Measurements from ENCODE around the gene A2ML1. TPM values are rescaled to one million over a fixed set of nuclear protein-coding genes. Genes with fewer than 3 reads are reported as not detected.
"Not testable (repeated sequence)": the region's sequence is repeated elsewhere in the genome, so short reads cannot be mapped to it uniquely, and the experiment has no call there.

A2ML1 gene
- total and polyA plus RNA-seq, 3 experiments from 2014 or later, result not detected

GRCh38 chr12:8820676-8821407 lies 1.6 kb upstream of the A2ML1 start:
- H3K36me3 ChIP-seq (ENCODE audit: insufficient read depth, low read length); H3K9me3 Mint-ChIP-seq; POLR2A ChIA-PET; H3K27me3 Mint-ChIP-seq; H3K9me3 ChIP-seq (ENCODE audit: low read length); H3K27ac Mint-ChIP-seq; H3K4me1 ChIP-seq (ENCODE audit: insufficient read depth, low read length); H3K4me1 Mint-ChIP-seq; DNase-seq; H3K4me3 ChIP-seq (ENCODE audit: low read length); H3K27ac ChIP-seq (ENCODE audit: low read depth, low read length); H3K36me3 Mint-ChIP-seq; H3K27me3 ChIP-seq (ENCODE audit: insufficient read depth, low read length, poor library complexity, severe bottlenecking); H3K4me3 Mint-ChIP-seq: not testable (repeated sequence)
- CTCF ChIA-PET, result interaction anchor here (0.7 kb wide), 1 partner anchor 521 kb away, joined by 3 read pairs; no protein-coding TSS in a partner anchor

GRCh38 chr12:8821591-8821990 lies 830 bp upstream of the A2ML1 start:
- no peaks in the 10 kb centered on the region for H3K4me1 Mint-ChIP-seq
- no peak for DNase-seq
- ChIA-PET POLR2A (no interaction called here), CTCF (no interaction called here)
- no peaks in the 10 kb centered on the region for H3K36me3 ChIP-seq (ENCODE audit: insufficient read depth, low read length)
- no peaks in the 10 kb centered on the region for H3K4me1 ChIP-seq (ENCODE audit: insufficient read depth, low read length)
- H3K4me3 ChIP-seq (ENCODE audit: low read length), result no peak overlapping the region
- peaks cover 0 to 6% (median under 1%) of the 10 kb centered on the region in 5 donors for H3K9me3 Mint-ChIP-seq
- no peak overlapping the region for H3K27ac ChIP-seq (ENCODE audit: low read depth, low read length)
- H3K9me3 ChIP-seq (ENCODE audit: low read length), result no peaks in the 10 kb centered on the region
- peaks cover 6 to 8% of the 10 kb centered on the region in 2 donors for H3K27me3 Mint-ChIP-seq
- H3K36me3 Mint-ChIP-seq, result no peaks in the 10 kb centered on the region
- H3K27me3 ChIP-seq (ENCODE audit: insufficient read depth, low read length, poor library complexity, severe bottlenecking), result no peaks in the 10 kb centered on the region
- no peak overlapping the region for H3K4me3 Mint-ChIP-seq
- no peak overlapping the region for H3K27ac Mint-ChIP-seq

- POLR2A ChIA-PET, result interaction anchor here (0.6 kb wide), 1 partner anchor 10 kb away, joined by 3 read pairs; no protein-coding TSS in a partner anchor
These were observed 1.3 kb downstream of the A2ML1 start for GRCh38 chr12:8823565-8824300.

GRCh38 chr12:8827551-8828256 lies 5.3 kb downstream of the A2ML1 start:
- Mint-ChIP-seq H3K27me3 (peaks cover 12 to 26% of the 10 kb centered on the region in 2 donors), H3K4me3 (no peak overlapping the region), H3K4me1 (no peaks in the 10 kb centered on the region), H3K36me3 (peaks cover 0 to 15% (median 0%) of the 10 kb centered on the region in 3 donors), H3K9me3 (peaks cover 0 to 8% (median 5%) of the 10 kb centered on the region in 5 donors), H3K27ac (no peak overlapping the region)
- Histone ChIP-seq H3K27me3 (ENCODE audit: insufficient read depth, low read length, poor library complexity, severe bottlenecking) (no peaks in the 10 kb centered on the region), H3K4me3 (ENCODE audit: low read length) (no peak overlapping the region), H3K27ac (ENCODE audit: low read depth, low read length) (no peak overlapping the region), H3K36me3 (ENCODE audit: insufficient read depth, low read length) (no peaks in the 10 kb centered on the region), H3K4me1 (ENCODE audit: insufficient read depth, low read length) (no peaks in the 10 kb centered on the region), H3K9me3 (ENCODE audit: low read length) (no peaks in the 10 kb centered on the region)
- CTCF ChIA-PET, result no interaction called here
- DNase-seq, result no peak
- POLR2A ChIA-PET, result no interaction called here

More at GRCh38 chr12:8823565-8824300, 1.3 kb downstream of the A2ML1 start:
- Histone ChIP-seq H3K4me1 (ENCODE audit: insufficient read depth, low read length) (no peaks in the 10 kb centered on the region), H3K9me3 (ENCODE audit: low read length) (no peaks in the 10 kb centered on the region), H3K27me3 (ENCODE audit: insufficient read depth, low read length, poor library complexity, severe bottlenecking) (no peaks in the 10 kb centered on the region), H3K27ac (ENCODE audit: low read depth, low read length) (no peak overlapping the region), H3K4me3 (ENCODE audit: low read length) (no peak overlapping the region), H3K36me3 (ENCODE audit: insufficient read depth, low read length) (no peaks in the 10 kb centered on the region)
- Mint-ChIP-seq H3K27ac (no peak overlapping the region), H3K4me3 (no peak overlapping the region), H3K27me3 (peaks cover 11 to 19% of the 10 kb centered on the region in 2 donors), H3K36me3 (peaks cover 0 to 11% (median 0%) of the 10 kb centered on the region in 3 donors), H3K4me1 (no peaks in the 10 kb centered on the region), H3K9me3 (peaks cover 0 to 8% (median 5%) of the 10 kb centered on the region in 5 donors)
- CTCF ChIA-PET, result interaction anchor here (1.3 kb wide), 1 partner anchor 37 kb away, joined by 4 read pairs; no protein-coding TSS in a partner anchor
- peak in 1 of 5 donors; percentile 47 for DNase-seq

- Histone ChIP-seq H3K36me3 (ENCODE audit: insufficient read depth, low read length) (no peaks in the 10 kb centered on the region), H3K4me3 (ENCODE audit: low read length) (no peak overlapping the region), H3K9me3 (ENCODE audit: low read length) (no peaks in the 10 kb centered on the region), H3K27me3 (ENCODE audit: insufficient read depth, low read length, poor library complexity, severe bottlenecking) (no peaks in the 10 kb centered on the region), H3K4me1 (ENCODE audit: insufficient read depth, low read length) (no peaks in the 10 kb centered on the region), H3K27ac (ENCODE audit: low read depth, low read length) (no peak overlapping the region)
- ChIA-PET POLR2A (no interaction called here), CTCF (no interaction called here)
- H3K36me3 Mint-ChIP-seq, result peaks cover 0 to 15% (median 0%) of the 10 kb centered on the region in 3 donors
- no peak overlapping the region for H3K4me3 Mint-ChIP-seq
- H3K27me3 Mint-ChIP-seq, result peaks cover 10 to 26% of the 10 kb centered on the region in 2 donors
- peaks cover 0 to 8% (median 5%) of the 10 kb centered on the region in 5 donors for H3K9me3 Mint-ChIP-seq
- DNase-seq, result no peak
- no peaks in the 10 kb centered on the region for H3K4me1 Mint-ChIP-seq
- H3K27ac Mint-ChIP-seq, result peak overlapping the region in 1 of 8 donors; percentile 36
These were observed 6.1 kb downstream of the A2ML1 start for GRCh38 chr12:8828257-8829124.

- Mint-ChIP-seq H3K27ac (no peak overlapping the region), H3K36me3 (peaks cover 0 to 15% (median 0%) of the 10 kb centered on the region in 3 donors), H3K4me1 (no peaks in the 10 kb centered on the region), H3K27me3 (peaks cover 10 to 30% of the 10 kb centered on the region in 2 donors), H3K4me3 (no peak overlapping the region), H3K9me3 (peaks cover 0 to 8% (median 5%) of the 10 kb centered on the region in 5 donors)
- ChIA-PET POLR2A (no interaction called here), CTCF (interaction anchor here (1.2 kb wide), 1 partner anchor 28 kb away, joined by 4 read pairs; no protein-coding TSS in a partner anchor)
- no peak for DNase-seq
- Histone ChIP-seq H3K27ac (ENCODE audit: low read depth, low read length) (no peak overlapping the region), H3K27me3 (ENCODE audit: insufficient read depth, low read length, poor library complexity, severe bottlenecking) (no peaks in the 10 kb centered on the region), H3K4me1 (ENCODE audit: insufficient read depth, low read length) (no peaks in the 10 kb centered on the region), H3K4me3 (ENCODE audit: low read length) (no peak overlapping the region), H3K9me3 (ENCODE audit: low read length) (no peaks in the 10 kb centered on the region), H3K36me3 (ENCODE audit: insufficient read depth, low read length) (no peaks in the 10 kb centered on the region)
These were observed 6.7 kb downstream of the A2ML1 start for GRCh38 chr12:8829125-8829518.

GRCh38 chr12:8829621-8830020 lies 7.2 kb downstream of the A2ML1 start:
- Histone ChIP-seq H3K27ac (ENCODE audit: low read depth, low read length) (no peak overlapping the region), H3K36me3 (ENCODE audit: insufficient read depth, low read length) (no peaks in the 10 kb centered on the region), H3K27me3 (ENCODE audit: insufficient read depth, low read length, poor library complexity, severe bottlenecking) (no peaks in the 10 kb centered on the region), H3K4me1 (ENCODE audit: insufficient read depth, low read length) (no peaks in the 10 kb centered on the region), H3K9me3 (ENCODE audit: low read length) (no peaks in the 10 kb centered on the region), H3K4me3 (ENCODE audit: low read length) (no peak overlapping the region)
- Mint-ChIP-seq H3K4me3 (no peak overlapping the region), H3K27ac (no peak overlapping the region), H3K36me3 (peaks cover 0 to 15% (median 0%) of the 10 kb centered on the region in 3 donors), H3K27me3 (peaks cover 10 to 28% of the 10 kb centered on the region in 2 donors), H3K4me1 (no peaks in the 10 kb centered on the region), H3K9me3 (peaks cover 0 to 8% (median 5%) of the 10 kb centered on the region in 5 donors)
- CTCF ChIA-PET, result interaction anchor here (1.2 kb wide), 1 partner anchor 28 kb away, joined by 4 read pairs; no protein-coding TSS in a partner anchor
- no peak for DNase-seq
- POLR2A ChIA-PET, result no interaction called here

Measured in CD8-positive, alpha-beta memory T cell (primary cell).